Dermis blood vessel endothelial cell (primary cell): ENCODE data around the gene SLX4. TPM values are rescaled to one million over a fixed set of nuclear protein-coding genes. Genes with fewer than 3 reads are reported as not detected.
"Not testable (repeated sequence)": the region's sequence is repeated elsewhere in the genome, so short reads cannot be mapped to it uniquely, and the experiment has no call there.

Source experiments
- DNase-seq: peaks from one replicate; pipeline ENCODE4 v3.0.0; 2010
- total RNA-seq: library from RNA; depleted of rRNA; stranded (reverse); fragments of >200 nt; gene quantifications from 2 replicates; pipeline ENCODE4 v1.2.3, GENCODE V29; 2014

The SLX4 gene
- 2.7 and 5.6 TPM in 2 replicates for total RNA-seq

GRCh38 chr16:3611146-3611975, at the start of gene SLX4:
SLX4 (minus strand) TSS chr16:3611606; CDS start chr16:3608964, 2,642 bp downstream.
- DNase-seq: peak; percentile 93

GRCh38 chr16:3659251-3659650, 47.8 kb upstream of the SLX4 start:
- DNase-seq: no peak

- no peak for DNase-seq
Observed at GRCh38 chr16:3656491-3657468, 45.4 kb upstream of the SLX4 start.

GRCh38 chr16:3656160-3656490, 44.7 kb upstream of the SLX4 start:
- not testable (repeated sequence) for DNase-seq

GRCh38 chr16:3655396-3656159, 44.2 kb upstream of the SLX4 start:
- DNase-seq: no peak

- no peak for DNase-seq
Observed at GRCh38 chr16:3655030-3655395, 43.6 kb upstream of the SLX4 start.

GRCh38 chr16:3654249-3654991, 43.0 kb upstream of the SLX4 start, which contains the start of gene DNASE1:
DNASE1 (plus strand) TSS chr16:3654691; CDS start chr16:3655374, 683 bp downstream.
- DNase-seq: peak; percentile 85

- DNase-seq: no peak
Observed at GRCh38 chr16:3652373-3653195, 41.2 kb upstream of the SLX4 start.

GRCh38 chr16:3651461-3652372, 40.3 kb upstream of the SLX4 start:
- no peak for DNase-seq

GRCh38 chr16:3650631-3651265, 39.3 kb upstream of the SLX4 start:
- DNase-seq: no peak

GRCh38 chr16:3646348-3646920, 35.0 kb upstream of the SLX4 start:
- peak; percentile 77 for DNase-seq

GRCh38 chr16:3645504-3646347, 34.3 kb upstream of the SLX4 start:
- DNase-seq: no peak

- no peak for DNase-seq
Observed at GRCh38 chr16:3645108-3645503, 33.7 kb upstream of the SLX4 start.

GRCh38 chr16:3643095-3643730, 31.8 kb upstream of the SLX4 start:
- no peak for DNase-seq

- peak; percentile 71 for DNase-seq
Observed at GRCh38 chr16:3642397-3643094, 31.1 kb upstream of the SLX4 start.

- DNase-seq: no peak
Observed at GRCh38 chr16:3641801-3642396, 30.5 kb upstream of the SLX4 start.
